Bronchial epithelial cell (primary cell): ENCODE data around the gene SERPINA5. TPM values are rescaled to one million over a fixed set of nuclear protein-coding genes. Genes with fewer than 3 reads are reported as not detected.

Experiments
- DNase-seq: peaks from one replicate; pipeline ENCODE4 v3.0.0-alpha.2; 2010; ENCODE audit warnings: low read depth
- FAIRE-seq: peaks from 2 replicates; lab custom pipeline; 2011; peaks lifted over from hg19 to GRCh38; lab: Jason Lieb, UNC
- H3K27me3 ChIP-seq: 2 replicates; pipeline ENCODE4 v1.5.1; 2011; ENCODE audit warnings: low read length; ENCODE audit not compliant: control insufficient read depth, insufficient read depth
- H3K36me3 ChIP-seq: 2 replicates; pipeline ENCODE4 v1.5.1; 2011; ENCODE audit warnings: low read length; ENCODE audit not compliant: control insufficient read depth, insufficient read depth
- H3K4me3 ChIP-seq: 2 replicates; pipeline ENCODE4 v1.5.1; 2011; ENCODE audit warnings: mild to moderate bottlenecking, low read depth, low read length, control low read depth
- CTCF ChIP-seq: IDR thresholded peaks from 2 replicates; pipeline ENCODE4 v1.5.1; 2011; ENCODE audit warnings: mild to moderate bottlenecking, moderate library complexity, low read length, control low read depth, inconsistent platforms; ENCODE audit not compliant: insufficient read depth, severe bottlenecking
- total RNA-seq: library from RNA; depleted of rRNA; stranded (reverse); fragments of >200 nt; gene quantifications from 2 replicates; pipeline ENCODE4 v1.2.1, GENCODE V29; 2014

The SERPINA5 gene
- total RNA-seq, 1 donor from 2014 or later = not detected

DNA sequence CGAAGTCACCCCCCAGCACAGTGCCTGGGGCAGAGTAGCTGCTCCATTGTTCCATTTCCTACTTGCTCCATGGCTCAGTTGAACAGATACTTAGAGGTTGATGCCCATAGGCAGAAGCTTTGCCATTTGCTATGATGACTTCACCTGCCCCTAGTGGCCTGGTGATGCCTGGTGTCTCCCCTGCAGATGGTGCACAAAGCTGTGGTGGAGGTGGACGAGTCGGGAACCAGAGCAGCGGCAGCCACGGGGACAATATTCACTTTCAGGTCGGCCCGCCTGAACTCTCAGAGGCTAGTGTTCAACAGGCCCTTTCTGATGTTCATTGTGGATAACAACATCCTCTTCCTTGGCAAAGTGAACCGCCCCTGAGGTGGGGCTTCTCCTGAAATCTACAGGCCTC lies 10.6 kb downstream of the SERPINA5 start:
- FAIRE-seq (no peak), DNase-seq (no peak)
- H3K4me3 ChIP-seq = no peak overlapping the region
- TF ChIP-seq CTCF = no peak
- H3K27me3 ChIP-seq = no peaks in the 10 kb centered on the region
- no peaks in the 10 kb centered on the region for H3K36me3 ChIP-seq

GRCh38 chr14:94592457-94592856 lies 11.2 kb downstream of the SERPINA5 start:
- Histone ChIP-seq H3K4me3 (no peak overlapping the region), H3K36me3 (no peaks in the 10 kb centered on the region), H3K27me3 (no peaks in the 10 kb centered on the region)
- no peak for DNase-seq
- TF ChIP-seq CTCF = no peak
- peak; percentile 60 for FAIRE-seq

- DNase-seq (no peak), FAIRE-seq (no peak)
- Histone ChIP-seq H3K36me3 (no peaks in the 10 kb centered on the region), H3K4me3 (no peak overlapping the region), H3K27me3 (no peaks in the 10 kb centered on the region)
- TF ChIP-seq CTCF = no peak
Observed at GRCh38 chr14:94593376-94593748, 12.1 kb downstream of the SERPINA5 start.

- Histone ChIP-seq H3K27me3 (no peaks in the 10 kb centered on the region), H3K4me3 (no peak overlapping the region), H3K36me3 (no peaks in the 10 kb centered on the region)
- TF ChIP-seq CTCF = no peak
- DNase-seq (no peak), FAIRE-seq (no peak)
Observed at GRCh38 chr14:94593749-94594431, 12.7 kb downstream of the SERPINA5 start.

DNA sequence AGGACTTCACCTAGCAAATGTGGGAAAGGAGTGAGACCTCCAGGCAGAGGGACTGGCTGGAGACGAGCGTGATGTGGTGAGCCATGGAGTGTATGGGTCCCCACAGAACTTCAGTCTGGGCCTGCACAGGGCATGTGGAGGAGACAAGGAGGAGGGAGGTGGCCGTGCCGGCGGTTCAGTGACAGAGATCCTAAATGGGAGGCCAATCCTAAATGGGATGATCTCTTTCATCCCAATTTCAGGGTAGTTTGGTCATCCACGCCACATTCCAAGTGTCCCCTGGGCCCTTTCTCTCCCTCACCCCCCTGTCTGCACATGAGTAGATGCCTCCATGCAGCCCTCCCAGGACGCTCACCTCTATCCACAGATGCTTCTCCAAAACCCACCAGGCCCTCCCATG lies 13.2 kb downstream of the SERPINA5 start:
- FAIRE-seq = no peak
- H3K36me3 ChIP-seq = no peaks in the 10 kb centered on the region
- no peaks in the 10 kb centered on the region for H3K27me3 ChIP-seq

More for the DNA sequence above, 13.2 kb downstream of the SERPINA5 start:
- no peak for TF ChIP-seq CTCF
- DNase-seq = no peak
- no peak overlapping the region for H3K4me3 ChIP-seq
